H1 (cell line): Measurements from ENCODE around the gene PCDH7. TPM values are rescaled to one million over a fixed set of nuclear protein-coding genes. Genes with fewer than 3 reads are reported as not detected.
A peak's percentile ranks its signal among the peaks of the same experiment; 100 is the strongest.

Experiments used
- CTBP2 ChIP-seq: IDR thresholded peaks from 2 replicates; pipeline ENCODE4 v1.7.0; 2011; ENCODE audit warnings: borderline replicate concordance, mild to moderate bottlenecking, moderate library complexity, mixed read lengths, low read length; ENCODE audit not compliant: insufficient read depth, insufficient read length
- EP300 ChIP-seq, 2 experiments: IDR thresholded peaks; 1 replicate in 1 of 2; 2 replicates in 1 of 2; pipeline ENCODE4 v1.6.1; 2011 to 2012; ENCODE audit warnings: low read depth in 2 of 2, low read length in 2 of 2, mild to moderate bottlenecking in 2 of 2, borderline replicate concordance in 1 of 2, inconsistent platforms in 1 of 2, moderate library complexity in 1 of 2
- EZH2 ChIP-seq: fragments of 200-600 bp; sonication (generic); IDR thresholded peaks from 2 replicates; pipeline ENCODE4 v1.7.1; 2012; ENCODE audit warnings: low read depth, mild to moderate bottlenecking, moderate library complexity, low read length, inconsistent platforms; ENCODE audit not compliant: severe bottlenecking
- MAX ChIP-seq: IDR thresholded peaks from 2 replicates; pipeline ENCODE4 v1.6.1; 2012; ENCODE audit warnings: inconsistent platforms
- POLR2A ChIP-seq, 2 experiments: IDR thresholded peaks; 1 replicate in 1 of 2; 2 replicates in 1 of 2; pipeline ENCODE4 v1.6.1; 2011; ENCODE audit warnings: low read depth in 2 of 2, low read length in 2 of 2, mild to moderate bottlenecking in 2 of 2; ENCODE audit errors: control extremely low read depth in 1 of 2
- RFX5 ChIP-seq: IDR thresholded peaks from 2 replicates; pipeline ENCODE4 v1.6.1; 2011; ENCODE audit warnings: low read depth, low read length, improper control_type of control experiment, borderline replicate concordance
- RNF2 ChIP-seq: fragments of 200-900, 300-1000 bp; sonication (generic); IDR thresholded peaks from 2 replicates; pipeline ENCODE4 v1.7.1; 2016; ENCODE audit warnings: borderline replicate concordance, low read depth, mild to moderate bottlenecking, antibody characterized with exemption, low read length; ENCODE audit not compliant: poor library complexity, severe bottlenecking; ENCODE audit errors: missing control alignments
- SIN3A ChIP-seq, 2 experiments: IDR thresholded peaks in 1 of 2; conservative IDR thresholded peaks in 1 of 2; 2 replicates each; pipeline ENCODE4 v1.6.1; 2011 to 2012; ENCODE audit warnings: low read length in 2 of 2, improper control_type of control experiment in 1 of 2, low read depth in 1 of 2, mild to moderate bottlenecking in 1 of 2
- SIX5 ChIP-seq: IDR thresholded peaks from 2 replicates; pipeline ENCODE4 v1.6.1; 2011; ENCODE audit warnings: mild to moderate bottlenecking, low read depth, low read length
- SP1 ChIP-seq: IDR thresholded peaks from 2 replicates; pipeline ENCODE4 v1.6.1; 2011; ENCODE audit warnings: low read depth, low read length
- SP4 ChIP-seq: IDR thresholded peaks from 2 replicates; pipeline ENCODE4 v1.6.1; 2012; ENCODE audit warnings: low read length, inconsistent platforms
- SUZ12 ChIP-seq: fragments of 200-600 bp; sonication (generic); IDR thresholded peaks from 2 replicates; pipeline ENCODE4 v1.6.1; 2012; ENCODE audit warnings: mild to moderate bottlenecking, inconsistent platforms, low read length, moderate library complexity, mixed read lengths
- TAF1 ChIP-seq: IDR thresholded peaks from 2 replicates; pipeline ENCODE4 v1.6.1; 2011; ENCODE audit warnings: mild to moderate bottlenecking, low read depth, low read length
- YY1 ChIP-seq: IDR thresholded peaks from 2 replicates; pipeline ENCODE4 v1.6.1; 2011; ENCODE audit warnings: low read depth, mild to moderate bottlenecking, low read length
- ZNF274 ChIP-seq: IDR thresholded peaks from 2 replicates; pipeline ENCODE4 v1.7.0; 2012; ENCODE audit warnings: low read length, borderline replicate concordance; ENCODE audit errors: extremely low read depth
- polyA plus RNA-seq, 7 experiments: library from polyadenylated mRNA; depleted of rRNA in 3 of 7; stranded (reverse) in 5 of 7; unstranded in 2 of 7; fragments of >200 nt in 5 of 7; fragments of 200-250 nt in 2 of 7; gene quantifications; 1 replicate in 5 of 7; 2 replicates in 1 of 7; 4 replicates in 1 of 7; pipeline versions ENCODE4 v1.2.1 to v1.2.3, GENCODE V29; 2011 to 2013; ENCODE audit warnings: missing spikeins in 2 of 7, mixed read lengths in 2 of 7
- total RNA-seq: library from RNA; stranded (reverse); fragmentation: NEBNext Ultra II Directional; extraction: Animal tissue kit (Norgen Biotek cat#: 25700); gene quantifications from 2 replicates; pipeline ENCODE4 v1.2.1, GENCODE V29; 2021

Gene PCDH7
- total and polyA plus RNA-seq, 2 of the 8 experiments (the other 6 are each of a cell fraction or from before 2014, with no cell fraction given): 3.1 to 6.1 TPM

- TF ChIP-seq MAX (peak; percentile 80), ZNF274 (no peak), POLR2A (IDR thresholded peaks at IDR 0.05; ENCODE audit: control extremely low read depth in 1 of 2, low read depth in 2 of 2, low read length in 2 of 2) (no peak), RFX5 (no peak), EP300 (IDR thresholded peaks at IDR 0.05; ENCODE audit: borderline replicate concordance in 1 of 2, low read depth in 2 of 2, low read length in 2 of 2) (no peak), YY1 (peak; percentile 54; the same call in 1 of the 2 replicates), SIX5 (no peak), EZH2 (no peak), RNF2 (peak; percentile 22), CTBP2 (peak; percentile 6), SP4 (no peak), SIN3A (conservative IDR thresholded peaks at IDR 0.05 in 1 of 2, IDR thresholded peaks at IDR 0.05 in 1 of 2; ENCODE audit: low read depth in 1 of 2, low read length in 2 of 2) (peak in 1 of 2 experiments; percentile 70; a peak in 2 of 4 replicates), SP1 (no peak), TAF1 (0 out of 2 replicates have a peak, but pooled peaks have one; percentile 21), SUZ12 (peak; percentile 57; the same call in 1 of the 2 replicates)
These were observed at the start of gene PCDH7 (continued) for GRCh38 chr4:30720021-30720660.
